SIG-M5 treated with dmso at 0.1 percent for 504 hours (cell line): ENCODE results near the gene SNX30.
A peak's percentile ranks its signal among the peaks of the same experiment; 100 is the strongest.

ENCODE experiments used
- DNase-seq: peaks from one replicate; lab custom pipeline; 2025; ENCODE audit not compliant: unreplicated experiment; lab: John Stamatoyannopoulos, UW

Gene SNX30

GRCh38 chr9:112873773-112874405 is 123.3 kb downstream of the SNX30 start:
- DNase-seq: no peak

DNA sequence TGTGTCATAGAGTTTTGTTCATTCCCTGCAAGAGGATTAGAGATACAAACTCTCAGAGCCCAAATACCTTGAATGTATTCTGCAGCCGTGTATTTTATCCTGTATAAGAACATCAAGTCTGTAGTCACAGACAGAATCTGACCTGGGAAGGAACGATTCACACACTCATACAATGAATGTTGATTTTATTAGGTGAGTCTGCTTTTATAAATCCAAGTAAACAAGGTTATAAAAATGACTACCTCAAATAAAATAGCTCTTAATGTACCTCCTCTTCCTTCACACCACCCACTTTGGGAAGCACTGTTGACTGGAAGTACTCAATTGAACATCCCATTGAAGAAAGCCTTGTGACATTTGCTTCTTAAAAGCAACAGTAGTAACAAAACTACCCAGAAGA is 128.2 kb downstream of the SNX30 start:
- DNase-seq: no peak

DNA sequence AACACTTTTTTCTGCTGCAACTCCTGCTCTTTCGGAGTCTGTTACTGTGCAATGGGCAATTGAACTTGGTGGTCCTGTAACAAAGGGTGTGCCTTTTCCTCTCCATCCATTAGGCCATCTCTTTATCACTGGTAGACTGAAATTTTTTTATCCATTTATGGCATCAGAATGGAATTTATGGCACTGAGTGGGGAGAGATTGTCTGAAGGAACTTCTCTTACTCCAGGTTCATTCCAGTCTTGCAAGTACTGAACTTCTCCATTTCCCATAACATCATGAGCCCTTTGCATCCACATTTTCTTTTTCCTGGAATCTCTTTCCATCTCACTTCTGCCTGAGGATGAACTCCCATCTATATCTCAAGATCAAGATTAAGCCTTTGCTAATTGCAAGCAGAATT is 130.1 kb downstream of the SNX30 start:
- DNase-seq: no peak

- no peak for DNase-seq
Measured at GRCh38 chr9:112881331-112881730, 130.8 kb downstream of the SNX30 start.

- DNase-seq: peak; percentile 22
Measured at GRCh38 chr9:112884101-112884500, 133.5 kb downstream of the SNX30 start.

DNA sequence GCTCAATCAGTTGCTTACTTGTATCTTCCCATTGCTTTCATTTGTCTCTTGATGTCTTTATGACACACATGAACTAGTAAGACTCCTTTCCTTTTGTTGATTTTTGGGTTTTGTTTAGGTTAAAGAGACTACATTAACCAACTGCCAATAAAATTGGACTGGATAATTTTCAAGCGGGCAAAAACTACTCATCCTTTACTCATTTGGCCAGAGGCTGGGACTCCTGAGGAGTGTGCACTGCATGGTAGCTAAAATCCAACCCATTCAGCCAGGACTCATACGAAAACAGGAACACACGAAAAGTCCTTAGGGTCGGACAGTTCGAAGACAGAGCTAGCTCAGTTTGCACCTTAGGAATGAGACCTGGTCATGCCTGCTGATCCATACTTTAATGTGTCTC is 134.2 kb downstream of the SNX30 start:
- no peak for DNase-seq

- no peak for DNase-seq
Measured at GRCh38 chr9:112885324-112885723, 134.8 kb downstream of the SNX30 start.

DNA sequence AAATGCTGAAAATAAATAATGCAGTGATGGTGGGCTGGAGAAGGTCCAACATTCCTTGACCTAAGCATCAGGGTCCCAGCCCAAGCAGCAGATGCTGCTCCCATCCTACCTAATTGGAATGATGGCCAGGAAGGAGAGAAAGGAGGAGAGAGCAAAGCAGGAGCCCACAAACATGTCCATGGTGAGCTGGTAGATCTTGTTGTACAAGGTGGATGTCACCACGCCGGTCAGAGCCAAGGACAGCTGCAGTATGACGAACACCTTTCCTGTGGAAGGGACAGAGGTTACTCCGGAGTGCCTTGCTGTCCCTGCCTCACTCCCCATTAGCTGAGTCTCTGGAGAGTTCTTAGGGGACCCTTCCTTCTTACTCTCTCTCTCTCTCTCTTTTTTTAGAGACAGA is 135.8 kb downstream of the SNX30 start:
- no peak for DNase-seq

- DNase-seq: peak; percentile 73
Measured at GRCh38 chr9:112887381-112887780, 136.8 kb downstream of the SNX30 start.

DNA sequence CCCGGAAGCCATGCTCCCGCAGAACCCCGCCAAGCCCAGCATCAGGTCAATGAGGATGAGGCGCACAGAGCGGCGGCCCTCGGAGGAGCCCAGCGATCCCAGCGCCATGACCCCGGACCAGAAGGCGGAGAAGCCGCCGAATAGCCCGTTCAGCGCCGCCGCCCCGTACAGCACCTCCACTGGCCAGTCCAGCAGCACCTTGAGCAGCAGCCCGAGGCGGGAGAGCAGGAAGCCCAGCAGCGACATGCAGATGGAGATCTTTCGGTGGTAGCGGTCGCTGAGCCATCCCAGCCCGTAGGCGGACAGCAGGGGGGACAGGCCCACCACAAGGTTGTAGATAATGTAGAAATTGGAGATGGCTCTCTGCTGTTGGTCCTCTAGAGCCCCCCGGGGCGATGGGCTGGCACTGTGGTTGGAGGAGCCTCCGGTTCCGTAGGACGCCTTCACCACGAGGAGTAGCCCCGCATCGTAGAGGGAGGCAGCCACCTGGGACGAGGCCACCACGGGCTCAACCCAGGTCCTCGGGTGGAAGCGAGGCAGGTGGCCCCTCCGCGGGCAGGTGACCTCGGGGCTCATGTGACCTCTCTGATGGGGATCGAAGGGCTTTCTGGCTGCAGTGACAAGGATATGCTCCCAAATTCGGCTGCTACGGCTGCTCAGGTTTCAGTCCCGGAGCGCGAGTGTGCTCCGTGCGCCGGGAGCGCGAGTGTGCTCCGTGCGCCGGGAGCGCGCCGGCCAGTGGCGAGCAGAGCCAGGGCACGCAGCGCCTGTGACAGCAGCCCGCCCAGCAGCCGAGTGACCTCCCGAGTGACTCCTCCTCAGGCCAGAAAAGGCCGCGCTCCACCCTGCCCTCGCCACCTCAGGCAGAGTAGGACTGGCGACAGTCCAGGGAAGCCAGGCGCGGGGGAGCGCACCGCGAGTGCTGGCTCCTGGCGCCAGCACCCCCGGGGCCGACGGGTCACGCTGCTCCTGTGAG is 139.8 kb downstream of the SNX30 start, which contains the start of gene SLC46A2:
SLC46A2 (minus strand) TSS at position 771 of the 976 bp plus-strand sequence; CDS start at position 576, 195 bp downstream.
- DNase-seq: no peak

- no peak for DNase-seq
Measured at GRCh38 chr9:112891521-112891920, 141.0 kb downstream of the SNX30 start.

GRCh38 chr9:112892981-112893380 is 142.4 kb downstream of the SNX30 start:
- no peak for DNase-seq

DNA sequence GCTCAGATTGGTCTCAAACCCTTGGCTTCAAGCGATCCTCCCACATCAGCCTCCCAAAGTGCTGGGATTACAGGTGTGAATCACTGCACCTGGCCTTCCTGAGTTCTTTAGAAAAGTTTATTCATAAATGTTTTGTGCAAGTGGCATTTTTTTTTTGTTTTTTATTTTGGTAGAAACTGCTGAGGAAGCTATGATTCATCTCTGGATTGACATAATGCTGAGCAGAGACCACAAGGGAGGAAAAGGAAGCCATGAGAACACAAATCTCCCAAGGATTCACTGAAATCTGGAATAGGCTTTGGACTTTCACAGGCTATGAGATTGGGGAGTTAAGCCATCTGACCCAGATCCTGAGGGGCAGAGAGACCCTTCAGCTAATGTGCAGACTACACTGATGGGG is 143.5 kb downstream of the SNX30 start:
- peak; percentile 44 for DNase-seq

DNA sequence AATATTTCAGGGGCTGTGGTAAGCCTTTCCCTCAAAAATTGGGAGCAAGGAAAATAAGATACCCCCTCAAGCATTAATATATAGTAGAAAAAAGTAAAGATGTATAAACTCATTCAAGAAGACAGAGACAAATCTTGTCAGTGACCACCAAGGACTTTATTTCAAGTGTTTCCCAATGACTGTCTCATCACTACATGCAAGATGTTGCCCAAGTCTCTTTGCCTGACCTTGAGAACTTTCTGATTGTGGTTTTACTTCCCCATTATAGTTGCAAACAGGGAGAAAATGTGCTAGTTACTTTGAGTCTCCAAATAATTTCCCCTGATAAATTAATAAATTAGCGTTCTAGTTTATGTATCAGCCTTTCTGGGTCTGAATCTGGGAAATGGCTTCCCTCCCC is 144.1 kb downstream of the SNX30 start:
- DNase-seq: peak; percentile 88

DNA sequence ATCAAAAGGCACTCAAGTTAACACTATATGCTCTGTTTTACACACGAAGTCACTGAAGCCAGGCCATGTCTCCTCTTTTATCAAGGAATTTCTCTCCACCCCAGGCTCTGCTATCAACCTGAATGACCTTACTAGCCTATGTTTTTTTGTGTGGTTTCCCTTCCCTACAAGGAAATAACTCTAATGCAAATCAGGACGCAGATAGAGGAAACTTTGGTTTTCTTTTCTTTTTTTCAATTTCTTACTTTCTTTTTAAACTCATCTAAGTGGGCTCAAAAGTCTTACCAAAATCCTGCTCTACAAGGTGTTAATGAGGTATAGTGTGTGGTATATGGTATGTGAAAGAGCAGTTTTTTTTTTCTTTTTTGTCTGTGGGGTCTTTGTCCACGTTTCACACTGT is 145.6 kb downstream of the SNX30 start:
- no peak for DNase-seq

GRCh38 chr9:112898872-112899311 is 148.3 kb downstream of the SNX30 start:
- peak; percentile 74 for DNase-seq

DNA sequence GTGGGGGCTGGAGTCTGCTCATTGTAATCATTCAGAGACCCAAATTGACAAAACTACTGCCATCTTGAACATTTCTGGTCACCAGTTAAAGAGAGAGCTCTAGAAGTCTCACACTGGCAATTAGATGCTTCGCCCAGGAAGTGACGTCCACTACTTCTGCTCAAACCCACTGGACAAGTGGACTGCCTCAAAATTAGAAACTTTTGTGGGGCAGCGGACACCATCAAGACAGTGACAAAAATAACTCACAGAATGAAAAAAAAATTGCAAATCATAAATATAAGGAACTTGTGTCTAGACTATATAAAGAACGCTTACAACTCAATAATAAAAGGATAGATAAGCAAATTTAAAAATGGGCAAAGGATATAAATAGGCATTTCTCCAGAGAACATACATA is 149.9 kb downstream of the SNX30 start:
- no peak for DNase-seq

GRCh38 chr9:112900901-112901300 is 150.3 kb downstream of the SNX30 start:
- no peak for DNase-seq

DNA sequence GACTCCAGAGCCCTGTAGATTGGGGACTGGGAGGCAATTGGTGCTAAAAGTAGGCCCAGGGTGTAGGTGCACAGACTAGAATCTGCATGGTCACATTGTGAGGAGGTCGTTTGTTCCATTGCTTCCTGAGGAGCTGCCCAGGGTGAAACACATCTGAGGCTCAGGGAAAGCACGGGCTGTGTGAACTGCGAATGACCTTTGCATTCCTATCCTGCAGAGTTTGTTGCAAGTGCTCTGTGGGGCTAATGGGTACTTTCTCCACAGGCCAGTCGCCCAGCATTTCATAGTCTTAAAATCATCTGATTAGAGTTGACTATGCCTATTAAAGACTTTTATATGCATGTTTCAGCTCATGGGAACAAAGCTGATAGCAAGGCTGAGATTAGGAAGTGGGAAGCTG is 154.5 kb downstream of the SNX30 start:
- DNase-seq: no peak

GRCh38 chr9:112911736-112912135 is 161.2 kb downstream of the SNX30 start:
- no peak for DNase-seq

DNA sequence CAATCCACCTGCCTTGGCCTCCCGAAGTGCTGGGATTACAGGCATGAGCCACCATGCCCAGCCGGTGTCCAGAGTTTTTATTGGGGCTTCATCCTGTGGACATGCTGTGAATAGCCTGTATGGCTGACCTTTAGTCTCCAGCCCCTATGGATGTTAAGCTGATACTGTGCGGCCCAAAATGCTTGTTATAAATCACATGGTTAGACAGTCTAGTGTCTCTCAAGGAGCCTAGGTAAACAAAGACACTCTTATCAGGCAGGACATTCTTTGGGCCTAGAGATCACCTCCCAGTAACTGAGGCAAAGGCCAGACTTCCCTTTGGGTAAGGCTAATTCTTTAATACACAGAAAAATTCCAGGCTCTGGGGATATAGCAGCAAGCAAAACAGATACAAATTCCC is 162.1 kb downstream of the SNX30 start:
- DNase-seq: no peak

DNA sequence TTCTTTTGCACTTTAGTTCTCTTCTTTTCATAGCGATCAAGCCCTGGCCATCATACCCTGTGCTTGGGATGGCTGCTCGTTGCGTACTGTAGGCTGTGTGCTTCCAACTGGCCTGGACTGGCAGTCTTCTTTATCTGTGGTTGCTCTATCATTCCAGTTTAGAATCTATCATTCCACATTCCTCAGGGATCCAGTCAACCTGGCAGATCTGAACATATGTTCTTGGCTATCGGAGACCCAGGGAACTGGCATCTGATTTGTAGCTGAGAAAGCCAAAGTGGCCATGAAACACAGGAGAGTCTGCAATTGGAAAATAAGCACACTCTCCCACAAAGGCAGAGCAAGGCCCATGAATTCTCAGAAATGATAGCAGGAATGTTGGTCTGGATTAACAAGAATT is 162.8 kb downstream of the SNX30 start:
- no peak for DNase-seq
